ENCODE data around the gene ZSWIM8.

ZSWIM8 gene

GRCh38 chr10:73759512-73760115 lies 25.8 kb upstream of the ZSWIM8 start:
- POLR2A ChIA-PET, result interaction anchor here (1.8 kb wide), 1 partner anchor 13 kb away, joined by 8 read pairs; a partner anchor contains a TSS
- no peak for DNase-seq (ENCODE audit: extremely low spot score)
- CTCF ChIA-PET, result interaction anchor here (0.6 kb wide), 1 partner anchor 174 kb away, joined by 5 read pairs; no protein-coding TSS in a partner anchor
- TF ChIP-seq SUZ12 (IDR thresholded peaks at IDR 0.05) (no peak), TARDBP (IDR thresholded peaks at IDR 0.05) (no peak), ELF4 (IDR thresholded peaks at IDR 0.05) (no peak), NFRKB (IDR thresholded peaks at IDR 0.05) (no peak), L3MBTL2 (conservative IDR thresholded peaks at IDR 0.05) (no peak), FOXK2 (IDR thresholded peaks at IDR 0.05) (no peak), ZNF384 (IDR thresholded peaks at IDR 0.05) (no peak), HDGF (IDR thresholded peaks at IDR 0.05; ENCODE audit: borderline replicate concordance) (no peak), ARNT (IDR thresholded peaks at IDR 0.05) (no peak), FOXA1 (IDR thresholded peaks at IDR 0.05) (no peak), FOXM1 (IDR thresholded peaks at IDR 0.05; ENCODE audit: borderline replicate concordance) (no peak), BHLHE40 (IDR thresholded peaks at IDR 0.05; ENCODE audit: borderline replicate concordance) (no peak), PKNOX1 (IDR thresholded peaks at IDR 0.05) (no peak), CTBP1 (IDR thresholded peaks at IDR 0.05; ENCODE audit: borderline replicate concordance) (no peak), SP1 (IDR thresholded peaks at IDR 0.05) (no peak), LEF1 (IDR thresholded peaks at IDR 0.05; ENCODE audit: borderline replicate concordance) (no peak)

GRCh38 chr10:73761781-73762180 lies 23.6 kb upstream of the ZSWIM8 start:
- TF ChIP-seq TARDBP (IDR thresholded peaks at IDR 0.05), result no peak
- no peak for TF ChIP-seq SP1 (IDR thresholded peaks at IDR 0.05)
- no peak for TF ChIP-seq LEF1 (IDR thresholded peaks at IDR 0.05; ENCODE audit: borderline replicate concordance)
- TF ChIP-seq FOXK2 (IDR thresholded peaks at IDR 0.05), result no peak
- TF ChIP-seq L3MBTL2 (conservative IDR thresholded peaks at IDR 0.05), result no peak
- POLR2A ChIA-PET, result interaction anchor here (1.5 kb wide), 1 partner anchor 11 kb away, joined by 4 read pairs; a partner anchor contains a TSS
- CTCF ChIA-PET, result no interaction called here
- no peak for DNase-seq (ENCODE audit: extremely low spot score)

GRCh38 chr10:73762915-73763314 lies 22.5 kb upstream of the ZSWIM8 start:
- DNase-seq (ENCODE audit: extremely low spot score), result no peak
- ChIA-PET CTCF (no interaction called here), POLR2A (interaction anchor here (0.6 to 1.2 kb wide), 2 partner anchors 9 to 18 kb away, joined by 3 read pairs; a partner anchor contains a TSS)
- TF ChIP-seq FOXA1 (IDR thresholded peaks at IDR 0.05) (no peak), SUZ12 (IDR thresholded peaks at IDR 0.05) (no peak), NFRKB (IDR thresholded peaks at IDR 0.05) (no peak), BHLHE40 (IDR thresholded peaks at IDR 0.05; ENCODE audit: borderline replicate concordance) (no peak), HDGF (IDR thresholded peaks at IDR 0.05; ENCODE audit: borderline replicate concordance) (no peak), L3MBTL2 (conservative IDR thresholded peaks at IDR 0.05) (no peak), PKNOX1 (IDR thresholded peaks at IDR 0.05) (no peak), CTBP1 (IDR thresholded peaks at IDR 0.05; ENCODE audit: borderline replicate concordance) (no peak), SP1 (IDR thresholded peaks at IDR 0.05) (no peak), ELF4 (IDR thresholded peaks at IDR 0.05) (no peak), TARDBP (IDR thresholded peaks at IDR 0.05) (no peak), ARNT (IDR thresholded peaks at IDR 0.05) (no peak), LEF1 (IDR thresholded peaks at IDR 0.05; ENCODE audit: borderline replicate concordance) (no peak), FOXM1 (IDR thresholded peaks at IDR 0.05; ENCODE audit: borderline replicate concordance) (no peak), FOXK2 (IDR thresholded peaks at IDR 0.05) (no peak)

GRCh38 chr10:73763343-73763742 lies 22.1 kb upstream of the ZSWIM8 start:
- POLR2A ChIA-PET, result interaction anchor here (0.6 to 1.2 kb wide), 2 partner anchors 9 to 17 kb away, joined by 3 read pairs; a partner anchor contains a TSS
- CTCF ChIA-PET, result no interaction called here
- DNase-seq (ENCODE audit: extremely low spot score), result no peak
- TF ChIP-seq FOXM1 (IDR thresholded peaks at IDR 0.05; ENCODE audit: borderline replicate concordance) (no peak), L3MBTL2 (conservative IDR thresholded peaks at IDR 0.05) (no peak), HDGF (IDR thresholded peaks at IDR 0.05; ENCODE audit: borderline replicate concordance) (no peak)

GRCh38 chr10:73765066-73765465 lies 20.3 kb upstream of the ZSWIM8 start:
- TF ChIP-seq CTBP1 (IDR thresholded peaks at IDR 0.05; ENCODE audit: borderline replicate concordance) (no peak), BHLHE40 (IDR thresholded peaks at IDR 0.05; ENCODE audit: borderline replicate concordance) (no peak), SP1 (IDR thresholded peaks at IDR 0.05) (no peak), ELF4 (IDR thresholded peaks at IDR 0.05) (no peak), LEF1 (IDR thresholded peaks at IDR 0.05; ENCODE audit: borderline replicate concordance) (no peak), NFRKB (IDR thresholded peaks at IDR 0.05) (no peak), FOXK2 (IDR thresholded peaks at IDR 0.05) (no peak), PKNOX1 (IDR thresholded peaks at IDR 0.05) (no peak), FOXA1 (IDR thresholded peaks at IDR 0.05) (no peak), HDGF (IDR thresholded peaks at IDR 0.05; ENCODE audit: borderline replicate concordance) (no peak), L3MBTL2 (conservative IDR thresholded peaks at IDR 0.05) (no peak), TARDBP (IDR thresholded peaks at IDR 0.05) (no peak), SUZ12 (IDR thresholded peaks at IDR 0.05) (no peak), ARNT (IDR thresholded peaks at IDR 0.05) (no peak), FOXM1 (IDR thresholded peaks at IDR 0.05; ENCODE audit: borderline replicate concordance) (no peak), ZNF384 (IDR thresholded peaks at IDR 0.05) (no peak)
- no peak for DNase-seq (ENCODE audit: extremely low spot score)
- ChIA-PET POLR2A (no interaction called here), CTCF (no interaction called here)

- no peak for DNase-seq (ENCODE audit: extremely low spot score)
- ChIA-PET POLR2A (interaction anchor here (1.0 to 2.0 kb wide), 3 partner anchors 11 to 24 kb away, joined by 3 to 9 read pairs (median 3); partner anchors contain the start of genes CHCHD1 and SEC24C), CTCF (no interaction called here)
- no peak for TF ChIP-seq LEF1 (IDR thresholded peaks at IDR 0.05; ENCODE audit: borderline replicate concordance)
- TF ChIP-seq NFRKB (IDR thresholded peaks at IDR 0.05), result no peak
- TF ChIP-seq FOXK2 (IDR thresholded peaks at IDR 0.05), result no peak
- TF ChIP-seq FOXA1 (IDR thresholded peaks at IDR 0.05), result no peak
- no peak for TF ChIP-seq SUZ12 (IDR thresholded peaks at IDR 0.05)
- no peak for TF ChIP-seq SP1 (IDR thresholded peaks at IDR 0.05)
- TF ChIP-seq TARDBP (IDR thresholded peaks at IDR 0.05), result no peak
- no peak for TF ChIP-seq ARNT (IDR thresholded peaks at IDR 0.05)
- no peak for TF ChIP-seq FOXM1 (IDR thresholded peaks at IDR 0.05; ENCODE audit: borderline replicate concordance)
- no peak for TF ChIP-seq ZNF384 (IDR thresholded peaks at IDR 0.05)
These were observed 16.5 kb upstream of the ZSWIM8 start for GRCh38 chr10:73768881-73769280.

All from HEK293T (cell line).